LNCAP (cell line): ENCODE data around the gene CNNM2.

Experiments used
- CTCF ChIP-seq: fragments of 450-650 bp; IDR thresholded peaks from 2 replicates; pipeline ENCODE4 v1.5.1; 2017; ENCODE audit warnings: mild to moderate bottlenecking

The CNNM2 gene

DNA sequence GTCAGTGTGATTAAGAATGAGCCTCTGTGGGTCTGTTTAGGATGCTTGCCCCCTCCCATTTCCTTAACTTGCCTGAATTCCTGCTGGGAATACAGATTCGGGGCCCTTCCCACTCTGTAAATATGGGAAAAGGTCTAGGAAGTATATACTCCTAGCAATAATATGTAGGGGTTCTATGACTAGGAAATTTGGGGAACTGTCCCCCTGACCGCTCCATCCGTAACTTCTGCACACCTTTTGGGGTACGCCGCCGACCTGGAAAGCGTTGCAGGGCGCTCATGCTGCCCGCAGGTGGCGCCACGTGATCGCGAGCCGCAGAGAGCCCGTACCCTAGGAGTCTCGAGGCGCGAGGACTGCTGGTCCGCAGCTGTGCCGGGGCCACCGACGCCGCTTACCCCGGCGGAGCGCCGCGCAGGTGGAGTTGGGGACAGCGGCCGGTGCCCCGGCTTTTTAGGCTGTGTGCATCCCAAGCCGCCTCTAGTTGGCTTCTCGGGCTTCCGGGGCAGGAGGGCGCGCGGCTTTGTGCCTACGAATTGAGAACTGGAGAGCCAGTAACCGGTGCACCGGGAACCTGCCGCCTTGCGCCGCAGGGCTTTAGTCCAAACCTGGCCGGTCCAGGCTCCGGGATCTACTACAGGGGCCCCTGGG, 656 bp upstream of the CNNM2 start:
- TF ChIP-seq CTCF, result peak; percentile 99

DNA sequence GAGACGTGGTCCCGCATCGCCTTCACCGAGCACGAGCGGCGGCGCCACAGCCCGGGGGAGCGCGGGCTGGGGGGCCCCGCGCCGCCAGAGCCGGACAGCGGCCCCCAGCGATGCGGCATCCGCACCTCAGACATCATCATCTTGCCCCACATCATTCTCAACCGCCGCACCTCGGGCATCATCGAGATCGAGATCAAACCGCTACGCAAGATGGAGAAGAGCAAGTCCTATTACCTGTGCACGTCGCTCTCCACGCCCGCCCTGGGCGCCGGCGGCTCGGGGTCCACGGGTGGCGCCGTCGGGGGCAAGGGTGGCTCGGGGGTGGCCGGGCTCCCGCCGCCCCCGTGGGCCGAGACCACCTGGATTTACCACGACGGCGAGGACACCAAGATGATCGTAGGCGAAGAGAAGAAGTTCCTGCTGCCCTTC, 737 bp downstream of the CNNM2 start:
- TF ChIP-seq CTCF, result no peak

GRCh38 chr10:102919246-102919959, 1.3 kb downstream of the CNNM2 start:
- TF ChIP-seq CTCF, result no peak

DNA sequence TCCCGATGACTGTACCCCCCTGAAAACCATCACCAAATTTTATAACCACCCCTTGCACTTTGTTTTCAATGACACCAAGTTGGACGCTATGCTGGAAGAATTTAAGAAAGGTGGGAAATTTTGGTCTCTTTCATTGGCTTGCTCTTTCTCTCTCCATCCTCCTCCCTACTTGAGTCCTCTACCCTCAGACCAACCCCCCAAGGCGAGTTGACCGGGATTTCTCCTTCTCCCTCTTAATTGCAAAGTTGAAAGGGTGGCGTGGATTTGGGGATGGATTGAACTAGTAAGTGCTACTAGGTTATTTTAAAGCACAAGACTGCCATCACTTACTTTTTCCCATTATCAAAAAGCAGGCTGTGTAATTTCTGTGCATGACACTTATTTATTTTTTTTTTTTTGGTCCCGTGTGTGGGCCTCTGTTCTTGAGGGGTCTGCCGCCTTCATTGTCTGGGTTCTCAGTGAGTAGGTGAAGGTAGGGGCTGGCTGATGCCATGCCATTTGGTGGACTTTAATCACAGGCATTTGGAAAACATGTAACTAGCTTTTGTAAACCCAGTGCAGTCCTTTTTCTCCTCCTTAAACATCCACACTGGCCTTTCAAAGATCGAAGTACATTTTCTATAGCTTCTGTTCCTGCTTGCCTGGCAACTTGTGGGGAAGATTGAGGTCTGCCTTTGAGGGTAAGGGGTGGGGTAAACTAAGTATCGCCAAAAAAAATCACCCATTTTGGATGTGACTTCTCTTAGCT, 2.1 kb downstream of the CNNM2 start:
- TF ChIP-seq CTCF, result no peak

- TF ChIP-seq CTCF, result no peak
Measured at GRCh38 chr10:102923601-102924000, 5.5 kb downstream of the CNNM2 start.

DNA sequence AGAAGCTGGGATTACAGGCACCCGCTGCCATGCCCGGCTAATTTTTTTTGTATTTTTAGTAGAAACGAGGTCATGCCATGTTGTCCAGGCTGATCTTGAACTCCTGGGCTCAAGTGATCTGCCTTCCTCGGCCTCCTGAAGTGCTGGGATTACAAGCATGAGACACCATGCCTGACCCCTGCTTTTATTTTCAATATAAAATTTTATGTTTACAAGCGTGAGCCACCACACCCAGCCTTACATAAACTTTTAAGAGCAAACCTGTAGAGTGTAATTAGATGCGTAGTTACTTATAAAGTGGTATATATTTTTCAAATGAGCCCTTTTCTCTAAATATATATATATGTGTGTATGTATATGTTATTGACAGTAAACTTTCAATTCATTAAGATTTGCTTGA, 8.7 kb downstream of the CNNM2 start:
- no peak for TF ChIP-seq CTCF

GRCh38 chr10:102927311-102928010, 9.4 kb downstream of the CNNM2 start:
- no peak for TF ChIP-seq CTCF
